PC-9 (cell line): ENCODE results near the gene IQCN. TPM values are rescaled to one million over a fixed set of nuclear protein-coding genes. Genes with fewer than 3 reads are reported as not detected.

Experiments
- BruUV-seq: library from RNA; stranded (reverse); fragments of 400-500 nt; replicated peaks from 2 replicates; lab custom pipeline; 2021; lab: Mats Ljungman, UMichigan
- CTCF ChIA-PET: fragments of 300-600 bp; sonication (Branson Sonifier 250); formaldehyde crosslinking; loops from one replicate; lab custom pipeline; 2022; ENCODE audit warnings: antibody characterized with exemption; lab: Charles Lee
- POLR2A ChIA-PET: fragments of 300-600 bp; sonication (Branson Sonifier 250); formaldehyde crosslinking; loops from one replicate; lab custom pipeline; 2022; ENCODE audit warnings: antibody characterized with exemption; ENCODE audit not compliant: unreplicated experiment; lab: Charles Lee
- DNase-seq, 2 experiments: peaks; one replicate each; pipeline versions ENCODE4 v3.0.0 to v3.0.0-alpha.2; 2015 to 2022; ENCODE audit warnings: mixed read lengths in 1 of 2
- H2AFZ ChIP-seq: fragments of 200-600 bp; sonication (generic); 2 replicates; pipeline ENCODE4 v1.8.1; 2017; ENCODE audit warnings: antibody characterized with exemption
- H3F3A ChIP-seq: fragments of 200-600 bp; sonication (generic); 2 replicates; pipeline ENCODE4 v1.8.1; 2017; ENCODE audit warnings: antibody characterized with exemption, mild to moderate bottlenecking, low read depth; ENCODE audit not compliant: insufficient read depth
- H3K27ac ChIP-seq: fragments of 200-600 bp; sonication (generic); 2 replicates; pipeline ENCODE4 v1.6.1; 2016; ENCODE audit warnings: mixed run types
- H3K27me3 ChIP-seq: fragments of 200-600 bp; sonication (generic); 2 replicates; pipeline ENCODE4 v1.6.1; 2016; ENCODE audit warnings: low read depth, mixed run types; ENCODE audit not compliant: insufficient read depth
- H3K36me3 ChIP-seq: fragments of 200-600 bp; sonication (generic); 2 replicates; pipeline ENCODE4 v1.6.1; 2016; ENCODE audit warnings: low read depth, mixed run types
- H3K4me1 ChIP-seq: fragments of 200-600 bp; sonication (generic); replicated peaks from 2 replicates; pipeline ENCODE4 v1.6.1; 2016; ENCODE audit warnings: mixed run types; ENCODE audit not compliant: insufficient read depth
- H3K4me2 ChIP-seq: fragments of 200-600 bp; sonication (generic); 2 replicates; pipeline ENCODE4 v1.6.1; 2017; ENCODE audit warnings: mixed run types
- H3K4me3 ChIP-seq: fragments of 200-600 bp; sonication (generic); 2 replicates; pipeline ENCODE4 v1.6.1; 2016; ENCODE audit warnings: mixed run types
- H3K79me2 ChIP-seq: fragments of 200-600 bp; sonication (generic); 2 replicates; pipeline ENCODE4 v1.6.1; 2017; ENCODE audit warnings: low read depth, mixed run types
- H3K9me2 ChIP-seq: fragments of 200-600 bp; sonication (generic); 2 replicates; pipeline ENCODE4 v1.8.1; 2017; ENCODE audit warnings: mild to moderate bottlenecking; ENCODE audit not compliant: insufficient read depth
- H3K9me3 ChIP-seq: fragments of 200-600 bp; sonication (generic); 2 replicates; pipeline ENCODE4 v1.8.1; 2016; ENCODE audit warnings: low read depth; ENCODE audit not compliant: insufficient read depth
- H4K20me1 ChIP-seq: fragments of 200-600 bp; sonication (generic); 2 replicates; pipeline ENCODE4 v1.8.1; 2017; ENCODE audit not compliant: insufficient read depth
- CTCF ChIP-seq: fragments of 200-600 bp; sonication (generic); conservative IDR thresholded peaks from 2 replicates; pipeline ENCODE4 v1.6.1; 2017; ENCODE audit warnings: mixed run types, antibody characterized with exemption, mild to moderate bottlenecking, moderate library complexity
- EZH2 ChIP-seq: fragments of 200-600 bp; sonication (generic); IDR thresholded peaks from 2 replicates; pipeline ENCODE4 v1.8.0; 2017; ENCODE audit warnings: antibody characterized with exemption, low read depth
- intact Hi-C: fragments of 100-400 bp; cut with micrococcal nuclease; formaldehyde crosslinking; loops from one replicate; pipeline ENCODE4 v1.10.0; 2022; ENCODE audit not compliant: unreplicated experiment
- total RNA-seq: library from RNA; stranded (reverse); gene quantifications from 2 replicates; pipeline ENCODE4 v1.2.3, GENCODE V29; 2021

Gene IQCN
- total RNA-seq, 1 experiment from 2014 or later, result 7.3 TPM

GRCh38 chr19:18274781-18275356 is 617 bp upstream of the IQCN start:
- Histone ChIP-seq H2AFZ (no peak overlapping the region), H3K4me3 (no peak overlapping the region), H3K4me1 (peaks cover 40% of the 10 kb centered on the region), H3F3A (peaks cover 58% of the 10 kb centered on the region), H3K9me2 (no peaks in the 10 kb centered on the region), H3K27ac (peak overlapping the region; percentile 46), H3K36me3 (peaks cover 5% of the 10 kb centered on the region; the same call in 1 of the 2 replicates), H3K4me2 (peak overlapping the region; percentile 46), H4K20me1 (peaks cover 25% of the 10 kb centered on the region), H3K9me3 (no peaks in the 10 kb centered on the region), H3K27me3 (no peaks in the 10 kb centered on the region), H3K79me2 (peaks cover 48% of the 10 kb centered on the region)
- DNase-seq, result peak; percentile 76 to 77
- ChIA-PET POLR2A (interaction anchor here (0.6 kb wide), 2 partner anchors 48 to 71 kb away, joined by 3 read pairs; partner anchors contain the start of gene LSM4), CTCF (interaction anchor here (0.6 to 1.1 kb wide), 5 partner anchors 20 to 327 kb away, joined by 4 to 10 read pairs (median 7); a partner anchor contains a TSS)
- TF ChIP-seq EZH2 (no peak), CTCF (no peak)
- intact Hi-C loops, result loop anchor here (5.0 kb wide), 1 partner anchor 137 kb away; no protein-coding TSS in a partner anchor
- no TSS peak for BruUV-seq

- H3K9me2 ChIP-seq, result no peaks in the 10 kb centered on the region
- H3K27me3 ChIP-seq, result no peaks in the 10 kb centered on the region
- H3K79me2 ChIP-seq, result peaks cover 38% of the 10 kb centered on the region
- TF ChIP-seq CTCF (no peak), EZH2 (no peak)
- DNase-seq, result peak in 1 of 2 experiments; percentile 5
- no peaks in the 10 kb centered on the region for H3K9me3 ChIP-seq
- peaks cover 34% of the 10 kb centered on the region for H3K4me1 ChIP-seq
- POLR2A ChIA-PET, result interaction anchor here (0.6 to 0.9 kb wide), 3 partner anchors 55 to 343 kb away, joined by 4 to 18 read pairs (median 8); no protein-coding TSS in a partner anchor
- H4K20me1 ChIP-seq, result peaks cover 18% of the 10 kb centered on the region
- no peak overlapping the region for H3K27ac ChIP-seq
- no peak overlapping the region for H3K4me3 ChIP-seq
- peaks cover 1% of the 10 kb centered on the region; the same call in 1 of the 2 replicates for H3K36me3 ChIP-seq
- H3K4me2 ChIP-seq, result no peak overlapping the region
- intact Hi-C loops, result no loop called here
- H2AFZ ChIP-seq, result no peak overlapping the region
- CTCF ChIA-PET, result interaction anchor here (0.6 kb wide), 1 partner anchor 274 kb away, joined by 5 read pairs; no protein-coding TSS in a partner anchor
- no TSS peak for BruUV-seq
- peaks cover 55% of the 10 kb centered on the region for H3F3A ChIP-seq
Measured at GRCh38 chr19:18273561-18274218, 562 bp downstream of the IQCN start.

GRCh38 chr19:18271433-18271841 is 2.8 kb downstream of the IQCN start:
- Histone ChIP-seq H3K4me1 (peaks cover 32% of the 10 kb centered on the region), H3K9me2 (no peaks in the 10 kb centered on the region), H3K79me2 (peaks cover 15% of the 10 kb centered on the region), H4K20me1 (no peaks in the 10 kb centered on the region; the same call in 1 of the 2 replicates), H3K4me3 (no peak overlapping the region), H3K27me3 (no peaks in the 10 kb centered on the region), H3K27ac (no peak overlapping the region), H2AFZ (no peak overlapping the region), H3K9me3 (no peaks in the 10 kb centered on the region), H3K4me2 (no peak overlapping the region), H3K36me3 (no peaks in the 10 kb centered on the region), H3F3A (peaks cover 50% of the 10 kb centered on the region)
- no TSS peak for BruUV-seq
- CTCF ChIA-PET, result interaction anchor here (2.0 kb wide), 1 partner anchor 57 kb away, joined by 15 read pairs; no protein-coding TSS in a partner anchor
- peak in 1 of 2 experiments; percentile 15 for DNase-seq
- TF ChIP-seq EZH2, result no peak
- TF ChIP-seq CTCF, result no peak
- intact Hi-C loops, result no loop called here
- POLR2A ChIA-PET, result interaction anchor here (0.6 kb wide), 1 partner anchor 340 kb away, joined by 12 read pairs; no protein-coding TSS in a partner anchor
